ENCODE measurements around the gene SKIC2. TPM values are rescaled to one million over a fixed set of nuclear protein-coding genes. Genes with fewer than 3 reads are reported as not detected.
A peak's percentile ranks its signal among the peaks of the same experiment; 100 is the strongest.
"Not testable (repeated sequence)": the region's sequence is repeated elsewhere in the genome, so short reads cannot be mapped to it uniquely, and the experiment has no call there.

Gene SKIC2
- total and polyA plus RNA-seq, 7 experiments from 2014 or later, result 20.1 to 139 (median 93.2) TPM

DNA sequence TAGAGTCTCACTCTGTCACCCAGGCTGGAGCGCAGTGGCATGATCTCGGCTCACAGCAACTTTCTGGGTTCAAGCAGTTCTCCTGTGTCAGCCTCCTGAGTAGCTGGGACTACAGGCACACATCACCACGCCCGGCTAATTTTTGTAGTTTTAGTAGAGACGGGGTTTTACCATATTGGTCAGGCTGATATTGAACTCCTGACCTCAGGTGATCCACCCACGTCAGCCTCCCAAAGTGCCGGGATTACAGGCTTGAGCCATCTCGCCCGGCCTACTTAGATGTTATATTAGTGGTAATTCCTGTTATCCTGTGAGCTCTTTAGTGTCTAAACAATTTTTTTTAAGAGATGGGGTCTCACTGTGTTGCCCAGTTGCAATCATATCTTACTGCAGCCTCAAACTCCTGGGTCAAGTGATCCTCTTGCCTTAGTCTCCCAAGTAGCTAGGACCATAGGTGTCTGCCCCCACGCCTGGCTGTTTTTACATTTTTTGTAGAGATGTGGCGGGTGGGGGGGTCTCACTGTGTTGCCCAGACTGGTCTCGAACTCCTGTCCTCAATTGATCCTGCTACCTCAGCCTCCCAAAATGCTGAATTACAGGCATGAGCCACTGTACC is 18.9 kb downstream of the SKIC2 start:
- Mint-ChIP-seq H3K36me3 (peaks cover 0 to 12% (median 6%) of the 10 kb centered on the region in 5 donors), H3K27me3 (no peaks in the 10 kb centered on the region), H3K27ac (peak overlapping the region in 5 of 9 donors; percentile 48 to 87 (median 67)), H3K9me3 (peaks cover 0 to 1% (median 0%) of the 10 kb centered on the region in 11 donors), H3K4me3 (no peak overlapping the region), H3K4me1 (peaks cover 18 to 42% (median 33%) of the 10 kb centered on the region in 7 donors)
- ChIA-PET POLR2A (interaction anchor here (0.6 to 2.6 kb wide), 2 partner anchors 7 to 85 kb away, joined by 3 to 9 read pairs; partner anchors contain the start of gene DXO), CTCF (no interaction called here)
- ATAC-seq, result no peak
- intact Hi-C loops (cut with micrococcal nuclease), result loop anchor here in 1 of 2 donors (10.0 kb wide), 2 partner anchors 113 to 243 kb away; partner anchors contain the start of genes CLIC1 and NEU1
- no peaks in the 10 kb centered on the region for H3K36me3 ChIP-seq (ENCODE audit: control insufficient read depth in 2 of 3, insufficient read depth in 3 of 3, low read length in 3 of 3)
- H3K27me3 ChIP-seq (ENCODE audit: control insufficient read depth in 2 of 2, insufficient read depth in 2 of 2, low read length in 2 of 2), result no peaks in the 10 kb centered on the region
- H3K9me3 ChIP-seq (ENCODE audit: control insufficient read depth in 2 of 3, low read length in 3 of 3), result no peaks in the 10 kb centered on the region
- no peak for DNase-seq
- H3K4me3 ChIP-seq (ENCODE audit: low read length), result no peak overlapping the region
- peak overlapping the region; percentile 68 for H3K27ac ChIP-seq (ENCODE audit: low read depth, low read length)
- peaks cover 2 to 26% of the 10 kb centered on the region in 2 donors for H3K4me1 ChIP-seq (ENCODE audit: control insufficient read depth in 2 of 2, insufficient read depth in 2 of 2, low read length in 2 of 2)

DNA sequence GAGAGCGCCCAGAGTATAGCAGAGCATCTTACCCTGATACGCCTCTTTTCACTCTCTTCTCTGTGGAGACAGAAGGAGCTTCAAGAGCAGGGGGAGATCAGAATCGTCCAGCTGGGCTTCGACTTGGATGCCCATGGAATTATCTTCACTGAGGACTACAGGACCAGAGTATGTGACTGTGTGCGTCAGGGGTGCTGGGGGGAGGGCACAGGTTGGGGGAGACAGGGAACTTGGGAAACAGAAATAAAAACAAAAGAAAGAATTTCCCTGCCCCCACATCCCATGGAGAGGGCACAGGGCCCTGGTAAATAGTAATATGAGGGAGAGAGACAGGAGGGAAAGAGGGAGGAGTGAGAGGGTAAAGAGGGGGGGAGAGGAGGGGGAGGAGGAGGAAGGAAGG is 19.9 kb downstream of the SKIC2 start:
- no peak for ATAC-seq
- peak overlapping the region; percentile 68 for H3K27ac ChIP-seq (ENCODE audit: low read depth, low read length)
- no peak for DNase-seq
- ChIA-PET CTCF (interaction anchor here (0.6 kb wide), 2 partner anchors 429 to 1529 kb away, joined by 3 to 4 read pairs; no protein-coding TSS in a partner anchor), POLR2A (interaction anchor here (0.8 to 2.6 kb wide), 2 partner anchors 8 to 11 kb away, joined by 3 to 9 read pairs; partner anchors contain the start of gene DXO)
- Mint-ChIP-seq H3K27ac (peak overlapping the region; percentile 54 to 90 (median 82)), H3K4me3 (peak overlapping the region in 5 of 10 donors; percentile 11 to 56 (median 47)), H3K36me3 (peaks cover 0 to 12% (median 5%) of the 10 kb centered on the region in 5 donors), H3K9me3 (peaks cover 0 to 1% (median 0%) of the 10 kb centered on the region in 11 donors), H3K4me1 (peaks cover 9 to 33% (median 24%) of the 10 kb centered on the region in 7 donors), H3K27me3 (no peaks in the 10 kb centered on the region)
- H3K36me3 ChIP-seq (ENCODE audit: control insufficient read depth in 2 of 3, insufficient read depth in 3 of 3, low read length in 3 of 3), result no peaks in the 10 kb centered on the region
- H3K9me3 ChIP-seq (ENCODE audit: control insufficient read depth in 2 of 3, low read length in 3 of 3), result no peaks in the 10 kb centered on the region
- peaks cover 0 to 19% of the 10 kb centered on the region in 2 donors for H3K4me1 ChIP-seq (ENCODE audit: control insufficient read depth in 2 of 2, insufficient read depth in 2 of 2, low read length in 2 of 2)
- no peak overlapping the region for H3K4me3 ChIP-seq (ENCODE audit: low read length)
- intact Hi-C loops (cut with micrococcal nuclease), result loop anchor here in 1 of 2 donors (10.0 kb wide), 2 partner anchors 114 to 244 kb away; partner anchors contain the start of genes CLIC1 and NEU1
- no peaks in the 10 kb centered on the region for H3K27me3 ChIP-seq (ENCODE audit: control insufficient read depth in 2 of 2, insufficient read depth in 2 of 2, low read length in 2 of 2)

DNA sequence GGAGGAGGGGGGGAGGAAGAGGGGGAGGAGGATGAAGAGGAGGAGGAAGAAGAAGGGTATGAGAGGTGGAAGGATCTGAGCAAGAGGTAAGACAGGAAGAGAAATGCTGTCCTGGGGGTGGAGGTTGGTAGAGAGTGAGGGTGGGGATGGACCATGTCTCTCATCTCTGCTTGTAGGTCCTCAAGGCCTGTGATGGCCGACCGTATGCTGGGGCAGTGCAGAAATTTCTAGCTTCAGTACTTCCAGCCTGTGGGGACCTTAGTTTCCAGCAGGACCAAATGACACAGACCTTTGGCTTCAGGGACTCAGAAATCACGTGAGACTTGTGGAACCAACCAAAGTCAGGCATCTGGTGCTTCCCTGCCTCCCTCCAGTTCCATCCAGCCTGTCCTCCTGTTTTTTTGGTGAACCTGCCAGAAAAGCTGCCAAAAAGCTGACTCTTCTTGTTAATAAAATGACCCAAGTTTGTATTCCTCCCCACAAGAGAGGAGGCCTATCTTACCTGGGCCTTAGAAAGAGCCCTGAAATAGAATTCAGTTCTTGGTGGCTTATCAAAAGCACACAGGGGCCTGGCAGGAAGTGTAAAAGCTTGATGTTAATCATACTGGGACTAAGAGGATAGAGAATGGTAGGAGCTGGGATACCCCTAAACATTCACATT is 20.4 kb downstream of the SKIC2 start:
- Histone ChIP-seq H3K4me3 (ENCODE audit: low read length) (no peak overlapping the region), H3K36me3 (ENCODE audit: control insufficient read depth in 2 of 3, insufficient read depth in 3 of 3, low read length in 3 of 3) (no peaks in the 10 kb centered on the region), H3K27ac (ENCODE audit: low read depth, low read length) (peak overlapping the region; percentile 68), H3K9me3 (ENCODE audit: control insufficient read depth in 2 of 3, low read length in 3 of 3) (no peaks in the 10 kb centered on the region), H3K27me3 (ENCODE audit: control insufficient read depth in 2 of 2, insufficient read depth in 2 of 2, low read length in 2 of 2) (no peaks in the 10 kb centered on the region), H3K4me1 (ENCODE audit: control insufficient read depth in 2 of 2, insufficient read depth in 2 of 2, low read length in 2 of 2) (peaks cover 0 to 19% of the 10 kb centered on the region in 2 donors)
- Mint-ChIP-seq H3K4me1 (peaks cover 6 to 28% (median 19%) of the 10 kb centered on the region in 7 donors), H3K27me3 (no peaks in the 10 kb centered on the region), H3K27ac (peak overlapping the region; percentile 56 to 87 (median 85)), H3K9me3 (peaks cover 0 to 1% (median 0%) of the 10 kb centered on the region in 11 donors), H3K4me3 (peak overlapping the region in 7 of 10 donors; percentile 6 to 55 (median 35)), H3K36me3 (peaks cover 0 to 9% (median 3%) of the 10 kb centered on the region in 5 donors)
- intact Hi-C loops (cut with micrococcal nuclease), result loop anchor here in 1 of 2 donors (10.0 kb wide), 2 partner anchors 115 to 245 kb away; partner anchors contain the start of genes CLIC1 and NEU1
- ATAC-seq (no peak), DNase-seq (no peak)
- ChIA-PET POLR2A (interaction anchor here (0.8 to 2.6 kb wide), 2 partner anchors 9 to 12 kb away, joined by 3 to 9 read pairs; partner anchors contain the start of gene DXO), CTCF (interaction anchor here (0.6 kb wide), 2 partner anchors 429 to 1529 kb away, joined by 3 to 4 read pairs; no protein-coding TSS in a partner anchor)

DNA sequence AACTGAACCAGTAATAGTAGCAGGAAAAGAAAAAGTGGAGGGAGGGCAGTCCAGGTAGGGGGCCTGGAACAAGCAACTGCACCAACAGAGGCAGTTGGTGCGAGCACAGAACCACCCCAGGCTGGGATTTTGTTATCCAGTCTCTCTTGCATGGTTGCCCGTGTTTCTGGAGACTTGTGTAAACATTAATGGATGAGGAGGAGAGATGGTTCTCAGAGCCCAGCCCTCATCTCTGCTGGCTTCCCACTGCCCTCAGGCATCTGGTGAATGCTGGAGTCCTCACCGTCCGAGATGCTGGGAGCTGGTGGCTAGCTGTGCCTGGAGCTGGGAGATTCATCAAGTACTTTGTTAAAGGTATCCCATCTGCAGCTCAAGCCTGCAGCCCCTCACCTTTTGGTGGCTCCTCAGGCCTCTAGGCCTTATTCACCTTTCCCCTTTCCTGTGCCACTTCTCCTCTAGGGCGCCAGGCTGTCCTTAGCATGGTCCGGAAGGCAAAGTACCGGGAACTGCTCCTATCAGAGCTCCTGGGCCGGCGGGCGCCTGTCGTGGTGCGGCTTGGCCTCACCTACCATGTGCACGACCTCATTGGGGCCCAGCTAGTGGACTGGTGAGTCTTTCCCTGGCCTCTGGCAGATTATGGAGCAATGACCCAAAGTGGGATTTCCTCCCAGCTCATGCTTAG is 21.4 kb downstream of the SKIC2 start:
- Mint-ChIP-seq H3K27ac (peak overlapping the region in 8 of 9 donors; percentile 59 to 87 (median 86)), H3K4me1 (peaks cover 6 to 23% (median 19%) of the 10 kb centered on the region in 7 donors)
- H3K27me3 ChIP-seq (ENCODE audit: control insufficient read depth in 2 of 2, insufficient read depth in 2 of 2, low read length in 2 of 2); ATAC-seq; H3K9me3 Mint-ChIP-seq; CTCF ChIA-PET; H3K27me3 Mint-ChIP-seq; DNase-seq; H3K4me3 Mint-ChIP-seq; H3K36me3 Mint-ChIP-seq; intact Hi-C loops (cut with micrococcal nuclease); H3K4me3 ChIP-seq (ENCODE audit: low read length); H3K36me3 ChIP-seq (ENCODE audit: control insufficient read depth in 2 of 3, insufficient read depth in 3 of 3, low read length in 3 of 3); H3K9me3 ChIP-seq (ENCODE audit: control insufficient read depth in 2 of 3, low read length in 3 of 3): not testable (repeated sequence)
- Histone ChIP-seq H3K27ac (ENCODE audit: low read depth, low read length) (peak overlapping the region; percentile 68), H3K4me1 (ENCODE audit: control insufficient read depth in 2 of 2, insufficient read depth in 2 of 2, low read length in 2 of 2) (peaks cover 0 to 19% of the 10 kb centered on the region in 2 donors)
- POLR2A ChIA-PET, result interaction anchor here (2.6 kb wide), 1 partner anchor 10 kb away, joined by 9 read pairs; the partner anchor contains the start of gene DXO

DNA sequence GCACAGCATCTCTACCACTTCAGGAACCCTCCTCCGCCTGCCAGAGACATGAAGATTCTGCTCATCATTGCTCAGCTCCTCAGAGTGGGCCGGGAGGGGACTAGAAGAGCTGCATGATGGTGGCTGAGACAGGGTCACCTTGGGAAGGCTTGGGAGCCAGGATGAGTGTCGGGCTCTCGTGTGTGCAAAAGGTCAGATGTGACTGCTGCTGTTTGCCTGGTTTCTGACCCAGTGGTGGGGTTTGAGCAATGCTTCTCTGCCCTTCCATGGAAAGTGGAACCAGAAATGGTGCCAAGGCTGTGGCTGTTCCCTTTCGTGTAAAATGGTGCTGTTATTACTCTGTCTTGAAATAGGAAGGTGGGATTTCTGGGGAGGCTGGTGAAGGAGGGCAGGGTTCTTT is 22.0 kb downstream of the SKIC2 start:
- peaks cover 6 to 23% (median 19%) of the 10 kb centered on the region in 7 donors for H3K4me1 Mint-ChIP-seq
- H3K36me3 ChIP-seq (ENCODE audit: control insufficient read depth in 2 of 3, insufficient read depth in 3 of 3, low read length in 3 of 3); H3K4me3 Mint-ChIP-seq; H3K27ac ChIP-seq (ENCODE audit: low read depth, low read length); H3K9me3 ChIP-seq (ENCODE audit: control insufficient read depth in 2 of 3, low read length in 3 of 3); CTCF ChIA-PET; ATAC-seq; DNase-seq; H3K27me3 Mint-ChIP-seq; H3K9me3 Mint-ChIP-seq; POLR2A ChIA-PET; H3K4me3 ChIP-seq (ENCODE audit: low read length); H3K27ac Mint-ChIP-seq; intact Hi-C loops (cut with micrococcal nuclease); H3K27me3 ChIP-seq (ENCODE audit: control insufficient read depth in 2 of 2, insufficient read depth in 2 of 2, low read length in 2 of 2); H3K36me3 Mint-ChIP-seq: not testable (repeated sequence)
- H3K4me1 ChIP-seq (ENCODE audit: control insufficient read depth in 2 of 2, insufficient read depth in 2 of 2, low read length in 2 of 2), result peaks cover 0 to 19% of the 10 kb centered on the region in 2 donors

DNA sequence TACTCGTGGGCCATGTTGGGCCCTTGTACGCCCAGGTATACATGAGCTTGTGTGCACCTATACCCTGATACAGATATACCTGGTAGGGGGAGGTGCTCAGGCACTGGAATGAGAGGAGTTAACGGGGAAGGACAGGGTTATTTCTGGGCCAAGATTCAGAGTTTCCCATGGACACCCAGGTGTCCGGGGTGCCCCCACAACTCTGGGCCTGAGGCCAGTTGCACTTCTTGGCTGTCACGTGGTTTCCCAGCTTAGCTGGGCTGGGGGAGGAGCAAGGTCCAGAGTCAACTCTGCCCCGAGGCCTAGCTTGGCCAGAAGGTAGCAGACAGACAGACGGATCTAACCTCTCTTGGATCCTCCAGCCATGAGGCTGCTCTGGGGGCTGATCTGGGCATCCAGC is 22.8 kb downstream of the SKIC2 start, which contains the start of gene C4A:
C4A (plus strand) TSS at position 314 of the 400 bp plus-strand sequence; CDS start at position 365, 51 bp downstream.
- H3K27me3 Mint-ChIP-seq; H3K27ac Mint-ChIP-seq; ATAC-seq; H3K27me3 ChIP-seq (ENCODE audit: control insufficient read depth in 2 of 2, insufficient read depth in 2 of 2, low read length in 2 of 2); DNase-seq; H3K27ac ChIP-seq (ENCODE audit: low read depth, low read length); H3K4me3 Mint-ChIP-seq; H3K36me3 ChIP-seq (ENCODE audit: control insufficient read depth in 2 of 3, insufficient read depth in 3 of 3, low read length in 3 of 3); H3K9me3 Mint-ChIP-seq; H3K9me3 ChIP-seq (ENCODE audit: control insufficient read depth in 2 of 3, low read length in 3 of 3); intact Hi-C loops (cut with micrococcal nuclease); H3K4me3 ChIP-seq (ENCODE audit: low read length); CTCF ChIA-PET; POLR2A ChIA-PET; H3K36me3 Mint-ChIP-seq: not testable (repeated sequence)
- peaks cover 0 to 19% of the 10 kb centered on the region in 2 donors for H3K4me1 ChIP-seq (ENCODE audit: control insufficient read depth in 2 of 2, insufficient read depth in 2 of 2, low read length in 2 of 2)
- peaks cover 6 to 23% (median 19%) of the 10 kb centered on the region in 7 donors for H3K4me1 Mint-ChIP-seq

Measured in naive thymus-derived CD4-positive, alpha-beta T cell (primary cell).